Measurements from ENCODE around the gene RIPK3. TPM values are rescaled to one million over a fixed set of nuclear protein-coding genes. Genes with fewer than 3 reads are reported as not detected.

Gene RIPK3
- total RNA-seq, 2 experiments from 2014 or later, result 8.1 to 14.5 TPM

DNA sequence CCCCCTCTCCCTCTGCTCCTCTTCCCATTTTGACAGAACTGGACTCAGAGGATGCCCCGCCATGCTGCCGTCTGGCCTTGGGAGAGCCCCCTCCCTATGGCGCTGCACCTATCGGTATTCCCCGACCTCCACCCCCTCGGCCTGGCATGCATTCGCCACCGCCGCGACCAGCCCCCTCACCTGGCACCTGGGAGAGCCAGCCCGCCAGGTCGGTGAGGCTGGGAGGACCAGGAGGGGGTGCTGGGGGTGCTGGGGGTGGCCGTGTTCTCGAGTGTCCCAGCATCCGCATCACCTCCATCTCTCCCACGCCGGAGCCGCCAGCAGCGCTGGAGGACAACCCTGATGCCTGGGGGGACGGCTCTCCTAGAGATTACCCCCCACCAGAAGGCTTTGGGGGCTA lies 29.7 kb upstream of the RIPK3 start:
- TF ChIP-seq, protein P1, sequence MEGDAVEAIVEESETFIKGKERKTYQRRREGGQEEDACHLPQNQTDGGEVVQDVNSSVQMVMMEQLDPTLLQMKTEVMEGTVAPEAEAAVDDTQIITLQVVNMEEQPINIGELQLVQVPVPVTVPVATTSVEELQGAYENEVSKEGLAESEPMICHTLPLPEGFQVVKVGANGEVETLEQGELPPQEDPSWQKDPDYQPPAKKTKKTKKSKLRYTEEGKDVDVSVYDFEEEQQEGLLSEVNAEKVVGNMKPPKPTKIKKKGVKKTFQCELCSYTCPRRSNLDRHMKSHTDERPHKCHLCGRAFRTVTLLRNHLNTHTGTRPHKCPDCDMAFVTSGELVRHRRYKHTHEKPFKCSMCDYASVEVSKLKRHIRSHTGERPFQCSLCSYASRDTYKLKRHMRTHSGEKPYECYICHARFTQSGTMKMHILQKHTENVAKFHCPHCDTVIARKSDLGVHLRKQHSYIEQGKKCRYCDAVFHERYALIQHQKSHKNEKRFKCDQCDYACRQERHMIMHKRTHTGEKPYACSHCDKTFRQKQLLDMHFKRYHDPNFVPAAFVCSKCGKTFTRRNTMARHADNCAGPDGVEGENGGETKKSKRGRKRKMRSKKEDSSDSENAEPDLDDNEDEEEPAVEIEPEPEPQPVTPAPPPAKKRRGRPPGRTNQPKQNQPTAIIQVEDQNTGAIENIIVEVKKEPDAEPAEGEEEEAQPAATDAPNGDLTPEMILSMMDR (conservative IDR thresholded peaks at IDR 0.05; ENCODE audit: low read length), result no peak
- no peak for TF ChIP-seq EZH2phosphoT487 (IDR thresholded peaks at IDR 0.05; ENCODE audit: borderline replicate concordance, low read depth, low read length)
- POLR2A ChIA-PET, result interaction anchor here (0.8 kb wide), 1 partner anchor 62 kb away, joined by 3 read pairs; no protein-coding TSS in a partner anchor

DNA sequence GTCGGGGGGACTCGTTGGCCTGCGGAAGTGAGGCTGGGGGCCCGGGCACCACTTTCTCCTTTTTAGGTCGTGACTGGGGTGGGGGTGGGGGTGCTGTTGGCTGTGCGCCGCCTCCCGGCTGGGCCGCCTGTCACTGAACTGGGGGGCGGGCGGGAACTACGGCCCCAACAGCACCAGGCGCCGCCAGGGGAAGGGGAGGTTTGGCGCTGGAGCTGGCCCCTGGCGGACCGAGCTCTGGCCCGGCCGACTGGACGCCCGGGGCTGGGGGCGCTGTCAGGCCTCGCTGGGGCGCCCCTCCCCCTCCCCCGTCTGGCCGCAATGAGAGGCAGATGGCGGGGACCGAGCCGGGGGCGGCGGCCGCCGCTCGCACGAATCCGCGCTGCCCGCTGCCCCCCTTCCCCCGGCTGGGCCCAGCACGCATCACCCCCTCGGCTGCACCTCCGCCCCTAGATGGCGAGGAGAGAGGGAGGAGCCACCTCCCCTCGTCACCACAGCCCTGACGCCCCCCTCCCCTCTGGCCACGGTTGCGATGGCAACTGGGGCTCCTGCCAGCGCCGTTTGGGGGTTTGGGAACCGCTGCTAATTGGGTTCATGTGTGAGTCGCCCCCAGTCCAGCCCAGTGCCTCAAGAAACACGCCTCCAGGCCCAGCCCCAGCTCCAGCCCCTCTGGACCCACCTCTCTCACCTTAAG lies 28.9 kb upstream of the RIPK3 start:
- Histone ChIP-seq H3K36me3 (ENCODE audit: insufficient read depth, low read length) (peaks cover 9% of the 10 kb centered on the region; the same call in 1 of the 2 replicates), H3K4me3 (ENCODE audit: low read depth, low read length, poor library complexity, severe bottlenecking) (peak overlapping the region; percentile 91), H2AFZ (ENCODE audit: low read length) (peak overlapping the region; percentile 92; the same call in 1 of the 2 replicates), H4K20me1 (ENCODE audit: insufficient read depth, low read length) (no peaks in the 10 kb centered on the region), H3K27ac (ENCODE audit: low read depth, low read length, poor library complexity, severe bottlenecking) (peak overlapping the region; percentile 93), H3K9me3 (ENCODE audit: low read length) (no peaks in the 10 kb centered on the region), H3K79me2 (ENCODE audit: insufficient read depth, low read depth, low read length) (peaks cover 3% of the 10 kb centered on the region; the same call in 1 of the 2 replicates), H3K4me2 (ENCODE audit: low read length) (peak overlapping the region; percentile 99), H3K9me2 (ENCODE audit: insufficient read depth, low read length) (no peaks in the 10 kb centered on the region), H3K4me1 (ENCODE audit: insufficient read depth, low read length, poor library complexity, severe bottlenecking) (peaks cover 29% of the 10 kb centered on the region)
- BruUV-seq (replicated peaks), result no TSS peak
- DNase-seq (ENCODE audit: low spot score), result peak; percentile 53
- intact Hi-C loops (cut with micrococcal nuclease; ENCODE audit: unreplicated experiment), result loop anchor here (5.0 to 10.0 kb wide), 2 partner anchors 171 to 804 kb away; partner anchors contain the start of genes AP1G2 and TM9SF1
- CTCF ChIA-PET (ENCODE audit: unreplicated experiment), result interaction anchor here (1.0 kb wide), 1 partner anchor 63 kb away, joined by 4 read pairs; no protein-coding TSS in a partner anchor
- POLR2A ChIA-PET, result interaction anchor here (0.8 to 1.5 kb wide), 2 partner anchors 16 to 63 kb away, joined by 5 to 8 read pairs; no protein-coding TSS in a partner anchor
- TF ChIP-seq, protein P1 (conservative IDR thresholded peaks at IDR 0.05; ENCODE audit: low read length), result peak; percentile 55; the same call in 1 of the 2 replicates
- TF ChIP-seq EZH2phosphoT487 (IDR thresholded peaks at IDR 0.05; ENCODE audit: borderline replicate concordance, low read depth, low read length), result no peak

More for the DNA sequence above, 29.7 kb upstream of the RIPK3 start:
- H3K79me2 ChIP-seq (ENCODE audit: insufficient read depth, low read depth, low read length), result peaks cover 3% of the 10 kb centered on the region; the same call in 1 of the 2 replicates
- DNase-seq (ENCODE audit: low spot score), result no peak
- H3K9me3 ChIP-seq (ENCODE audit: low read length), result no peaks in the 10 kb centered on the region
- no peaks in the 10 kb centered on the region for H4K20me1 ChIP-seq (ENCODE audit: insufficient read depth, low read length)
- peak overlapping the region; percentile 99; the same call in 1 of the 2 replicates for H3K4me2 ChIP-seq (ENCODE audit: low read length)
- H3K36me3 ChIP-seq (ENCODE audit: insufficient read depth, low read length), result peaks cover 9% of the 10 kb centered on the region; the same call in 1 of the 2 replicates
- no peaks in the 10 kb centered on the region for H3K9me2 ChIP-seq (ENCODE audit: insufficient read depth, low read length)
- no peak overlapping the region for H3K27ac ChIP-seq (ENCODE audit: low read depth, low read length, poor library complexity, severe bottlenecking)
- no peak overlapping the region for H2AFZ ChIP-seq (ENCODE audit: low read length)
- CTCF ChIA-PET (ENCODE audit: unreplicated experiment), result interaction anchor here (0.5 kb wide), 1 partner anchor 62 kb away, joined by 9 read pairs; no protein-coding TSS in a partner anchor
- intact Hi-C loops (cut with micrococcal nuclease; ENCODE audit: unreplicated experiment), result loop anchor here (5.0 to 10.0 kb wide), 2 partner anchors 172 to 805 kb away; partner anchors contain the start of genes AP1G2 and TM9SF1
- H3K4me3 ChIP-seq (ENCODE audit: low read depth, low read length, poor library complexity, severe bottlenecking), result no peak overlapping the region
- no TSS peak for BruUV-seq (replicated peaks)
- H3K4me1 ChIP-seq (ENCODE audit: insufficient read depth, low read length, poor library complexity, severe bottlenecking), result peaks cover 29% of the 10 kb centered on the region
